Calu3 (cell line): Measurements from ENCODE around the gene PDS5B. TPM values are rescaled to one million over a fixed set of nuclear protein-coding genes. Genes with fewer than 3 reads are reported as not detected.

ENCODE experiments used
- BruUV-seq: library from RNA; stranded (reverse); fragments of 400-500 nt; replicated peaks from 2 replicates; lab custom pipeline; 2021; lab: Mats Ljungman, UMichigan
- CTCF ChIA-PET: fragments of 300-600 bp; sonication (Branson Sonifier 250); formaldehyde crosslinking; loops from one replicate; lab custom pipeline; 2022; ENCODE audit warnings: antibody characterized with exemption; lab: Charles Lee
- DNase-seq: peaks from one replicate; pipeline ENCODE4 v3.0.0; 2022
- H3K27ac Mint-ChIP-seq: one replicate; pipeline ENCODE4 v1.8.0; 2022; ENCODE audit warnings: mixed read lengths; ENCODE audit not compliant: unreplicated experiment
- H3K27me3 Mint-ChIP-seq: one replicate; pipeline ENCODE4 v1.8.0; 2022; ENCODE audit warnings: mixed read lengths; ENCODE audit not compliant: unreplicated experiment
- H3K36me3 Mint-ChIP-seq: one replicate; pipeline ENCODE4 v1.8.0; 2022; ENCODE audit warnings: mild to moderate bottlenecking, moderate library complexity, mixed read lengths; ENCODE audit not compliant: insufficient read depth, unreplicated experiment
- H3K4me1 Mint-ChIP-seq: one replicate; pipeline ENCODE4 v1.8.0; 2022; ENCODE audit warnings: mild to moderate bottlenecking, low read depth, mixed read lengths; ENCODE audit not compliant: unreplicated experiment
- H3K4me3 Mint-ChIP-seq: one replicate; pipeline ENCODE4 v1.8.0; 2022; ENCODE audit warnings: mild to moderate bottlenecking, low read depth, moderate library complexity, mixed read lengths; ENCODE audit not compliant: unreplicated experiment
- H3K9me3 Mint-ChIP-seq: one replicate; pipeline ENCODE4 v1.8.0; 2022; ENCODE audit warnings: low read depth, mixed read lengths; ENCODE audit not compliant: unreplicated experiment
- intact Hi-C: fragments of 100-400 bp; cut with micrococcal nuclease; formaldehyde crosslinking; loops from one replicate; pipeline ENCODE4 v1.10.0; 2022; ENCODE audit not compliant: unreplicated experiment
- total RNA-seq: library from RNA; stranded (reverse); gene quantifications from 2 replicates; pipeline ENCODE4 v1.2.3, GENCODE V29; 2022
- TF ChIP-seq, protein P1 (sequence below): fragments of 200-600 bp; IDR thresholded peaks from one replicate; pipeline ENCODE4 v1.8.0; 2022; ENCODE audit warnings: antibody characterized with exemption; ENCODE audit not compliant: unreplicated experiment

Gene PDS5B
- total RNA-seq, 1 experiment from 2014 or later, result 33.9 TPM

DNA sequence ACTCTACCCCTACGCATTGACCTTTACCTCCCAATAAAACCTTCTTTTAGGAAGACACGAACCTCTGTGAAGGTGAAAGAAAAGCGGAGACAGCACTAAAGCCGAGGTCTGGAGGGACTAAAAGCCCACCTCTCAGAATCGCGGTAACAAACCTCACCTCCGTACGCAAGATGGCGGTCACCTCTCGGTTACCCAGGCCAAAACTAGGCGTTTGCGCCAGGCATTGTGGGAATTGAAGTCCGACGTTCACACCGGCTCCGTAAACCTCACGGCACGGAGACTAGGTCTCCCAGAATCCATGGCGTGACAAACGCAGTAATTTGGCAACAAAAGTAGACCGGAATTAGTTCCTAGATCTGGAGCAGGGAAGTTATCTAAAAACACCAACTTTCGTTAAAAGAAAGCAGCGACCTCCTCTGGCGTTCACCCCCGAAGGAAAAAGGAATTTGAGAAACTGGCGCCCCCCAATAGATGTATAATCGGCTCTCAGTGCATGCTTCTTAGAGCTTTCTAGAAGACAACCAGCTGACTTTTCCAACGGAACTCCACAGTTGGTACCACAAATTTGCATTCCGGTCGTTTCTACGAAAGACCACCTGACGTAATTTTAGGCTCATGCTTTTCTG, 47.5 kb upstream of the PDS5B start, which contains the start of gene N4BP2L2:
TSS of gene N4BP2L2 (minus strand) at position 175 of the 626 bp plus-strand sequence. CDS start 1,768 bp downstream, outside the sequence.
- Mint-ChIP-seq H3K4me1 (peaks cover 18% of the 10 kb centered on the region), H3K4me3 (peak within 1 kb of the TSS; percentile 90), H3K36me3 (peaks cover 38% of the 10 kb centered on the region), H3K27me3 (peaks cover 9% of the 10 kb centered on the region), H3K27ac (peak within 1 kb of the TSS; percentile 98), H3K9me3 (no peaks in the 10 kb centered on the region)
- peak; percentile 82 for DNase-seq
- TF ChIP-seq, protein P1, sequence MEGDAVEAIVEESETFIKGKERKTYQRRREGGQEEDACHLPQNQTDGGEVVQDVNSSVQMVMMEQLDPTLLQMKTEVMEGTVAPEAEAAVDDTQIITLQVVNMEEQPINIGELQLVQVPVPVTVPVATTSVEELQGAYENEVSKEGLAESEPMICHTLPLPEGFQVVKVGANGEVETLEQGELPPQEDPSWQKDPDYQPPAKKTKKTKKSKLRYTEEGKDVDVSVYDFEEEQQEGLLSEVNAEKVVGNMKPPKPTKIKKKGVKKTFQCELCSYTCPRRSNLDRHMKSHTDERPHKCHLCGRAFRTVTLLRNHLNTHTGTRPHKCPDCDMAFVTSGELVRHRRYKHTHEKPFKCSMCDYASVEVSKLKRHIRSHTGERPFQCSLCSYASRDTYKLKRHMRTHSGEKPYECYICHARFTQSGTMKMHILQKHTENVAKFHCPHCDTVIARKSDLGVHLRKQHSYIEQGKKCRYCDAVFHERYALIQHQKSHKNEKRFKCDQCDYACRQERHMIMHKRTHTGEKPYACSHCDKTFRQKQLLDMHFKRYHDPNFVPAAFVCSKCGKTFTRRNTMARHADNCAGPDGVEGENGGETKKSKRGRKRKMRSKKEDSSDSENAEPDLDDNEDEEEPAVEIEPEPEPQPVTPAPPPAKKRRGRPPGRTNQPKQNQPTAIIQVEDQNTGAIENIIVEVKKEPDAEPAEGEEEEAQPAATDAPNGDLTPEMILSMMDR, result no peak
- no TSS peak for BruUV-seq
- intact Hi-C loops, result no loop called here
- CTCF ChIA-PET, result interaction anchor here (0.7 to 1.3 kb wide), 2 partner anchors 11 to 42 kb away, joined by 3 to 4 read pairs; no protein-coding TSS in a partner anchor

DNA sequence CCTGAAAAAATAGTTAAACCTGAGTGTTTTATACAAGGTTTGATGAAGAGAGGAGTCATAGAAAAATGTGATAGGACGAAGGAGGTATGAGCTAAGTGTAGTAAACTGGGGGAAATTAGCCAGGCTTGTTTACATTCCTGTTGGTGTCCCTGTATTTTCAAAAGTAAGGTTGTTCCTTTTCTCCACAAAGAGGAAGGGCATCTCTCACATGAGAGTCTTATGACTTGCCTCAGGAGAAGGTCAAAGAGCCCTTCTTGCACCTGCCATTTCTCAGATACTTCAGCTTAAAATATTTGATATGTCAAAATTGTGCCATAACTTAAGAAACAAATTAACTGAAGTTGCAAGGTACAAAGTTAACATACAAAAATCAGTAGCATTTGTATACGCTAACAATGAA, 44.0 kb upstream of the PDS5B start:
- TF ChIP-seq, protein P1, result no peak
- no TSS peak for BruUV-seq
- Mint-ChIP-seq H3K36me3 (peaks cover 27% of the 10 kb centered on the region), H3K27ac (no peak overlapping the region), H3K27me3 (peaks cover 9% of the 10 kb centered on the region), H3K9me3 (no peaks in the 10 kb centered on the region), H3K4me1 (peaks cover 8% of the 10 kb centered on the region), H3K4me3 (no peak overlapping the region)
- DNase-seq, result no peak
- CTCF ChIA-PET, result no interaction called here
- intact Hi-C loops, result no loop called here

DNA sequence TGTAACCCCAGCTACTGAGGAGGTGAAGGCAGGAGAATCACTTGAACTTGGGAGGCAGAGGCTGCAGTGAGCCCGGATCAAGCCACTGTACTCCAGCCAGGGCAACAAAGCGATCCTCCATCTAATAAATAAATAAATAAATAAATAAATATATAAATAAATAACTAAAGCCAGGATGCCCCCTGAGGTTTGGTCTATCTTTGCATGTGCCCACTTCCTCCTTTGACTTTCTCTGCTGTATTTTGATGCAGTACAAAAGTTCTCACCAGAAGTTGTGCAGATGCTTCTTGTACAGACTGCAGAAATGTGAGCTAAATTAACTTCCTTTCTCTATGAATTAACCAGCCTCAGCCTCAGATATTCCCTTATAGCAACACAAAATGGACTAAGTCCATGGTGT, 41.2 kb upstream of the PDS5B start:
- TF ChIP-seq, protein P1, result no peak
- Mint-ChIP-seq H3K27ac (no peak overlapping the region), H3K27me3 (peaks cover 9% of the 10 kb centered on the region), H3K4me1 (no peaks in the 10 kb centered on the region), H3K36me3 (no peaks in the 10 kb centered on the region), H3K4me3 (no peak overlapping the region), H3K9me3 (no peaks in the 10 kb centered on the region)
- intact Hi-C loops, result no loop called here
- no TSS peak for BruUV-seq
- CTCF ChIA-PET, result no interaction called here
- no peak for DNase-seq

DNA sequence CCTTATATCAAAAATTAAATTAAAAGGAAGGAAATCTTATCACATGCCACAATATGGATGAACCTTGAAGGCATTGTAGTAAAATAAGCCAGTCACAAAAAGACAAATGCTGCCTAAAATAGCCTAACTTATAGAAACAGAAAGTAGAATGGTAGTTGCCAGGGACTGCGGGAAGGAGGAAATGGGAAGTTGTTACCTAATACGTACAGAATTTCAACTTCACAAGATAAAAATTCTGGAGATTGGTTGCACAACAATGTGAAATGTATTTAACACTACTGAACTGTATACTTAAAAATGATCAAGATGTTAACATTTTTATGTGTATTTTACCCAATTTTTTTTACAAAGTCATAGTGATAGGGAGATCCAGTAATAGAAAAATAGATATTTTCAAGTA, 37.4 kb upstream of the PDS5B start:
- no peak for DNase-seq
- intact Hi-C loops, result no loop called here
- H3K4me3 Mint-ChIP-seq, result no peak overlapping the region
- CTCF ChIA-PET, result no interaction called here
- H3K9me3 Mint-ChIP-seq, result no peaks in the 10 kb centered on the region
- H3K27me3 Mint-ChIP-seq, result no peaks in the 10 kb centered on the region
- H3K27ac Mint-ChIP-seq, result no peak overlapping the region
- no peaks in the 10 kb centered on the region for H3K4me1 Mint-ChIP-seq
- TF ChIP-seq, protein P1, result no peak
- no peaks in the 10 kb centered on the region for H3K36me3 Mint-ChIP-seq
- no TSS peak for BruUV-seq
